Measurements from ENCODE around the gene CFAP251.

DNA sequence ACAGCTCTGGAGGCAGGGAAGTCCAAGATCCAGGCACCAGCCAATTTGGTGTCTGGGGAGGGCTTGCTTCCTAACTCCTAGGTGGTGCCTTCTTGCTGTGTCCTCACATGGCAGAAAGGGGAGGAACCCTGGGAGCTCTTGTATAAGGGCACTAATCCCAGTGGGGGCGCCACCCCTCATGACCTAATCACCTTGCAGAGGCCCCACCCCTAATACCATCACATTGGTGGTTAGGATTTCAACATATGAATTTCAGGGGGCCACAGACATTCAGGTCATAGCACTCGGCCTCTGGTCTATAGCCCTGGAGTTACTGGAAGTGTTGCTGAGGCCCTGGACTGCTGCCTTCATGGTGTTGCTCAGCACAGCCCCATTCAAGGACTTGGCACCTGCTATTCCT lies 15.2 kb upstream of the CFAP251 start:
- TF ChIP-seq EZH2 (IDR thresholded peaks at IDR 0.05; ENCODE audit: borderline replicate concordance, low read depth, low read length, severe bottlenecking) (no peak), POLR2AphosphoS5 (IDR thresholded peaks at IDR 0.05; ENCODE audit: insufficient read depth, low read depth, low read length) (no peak)
- TF ChIP-seq, protein P1, sequence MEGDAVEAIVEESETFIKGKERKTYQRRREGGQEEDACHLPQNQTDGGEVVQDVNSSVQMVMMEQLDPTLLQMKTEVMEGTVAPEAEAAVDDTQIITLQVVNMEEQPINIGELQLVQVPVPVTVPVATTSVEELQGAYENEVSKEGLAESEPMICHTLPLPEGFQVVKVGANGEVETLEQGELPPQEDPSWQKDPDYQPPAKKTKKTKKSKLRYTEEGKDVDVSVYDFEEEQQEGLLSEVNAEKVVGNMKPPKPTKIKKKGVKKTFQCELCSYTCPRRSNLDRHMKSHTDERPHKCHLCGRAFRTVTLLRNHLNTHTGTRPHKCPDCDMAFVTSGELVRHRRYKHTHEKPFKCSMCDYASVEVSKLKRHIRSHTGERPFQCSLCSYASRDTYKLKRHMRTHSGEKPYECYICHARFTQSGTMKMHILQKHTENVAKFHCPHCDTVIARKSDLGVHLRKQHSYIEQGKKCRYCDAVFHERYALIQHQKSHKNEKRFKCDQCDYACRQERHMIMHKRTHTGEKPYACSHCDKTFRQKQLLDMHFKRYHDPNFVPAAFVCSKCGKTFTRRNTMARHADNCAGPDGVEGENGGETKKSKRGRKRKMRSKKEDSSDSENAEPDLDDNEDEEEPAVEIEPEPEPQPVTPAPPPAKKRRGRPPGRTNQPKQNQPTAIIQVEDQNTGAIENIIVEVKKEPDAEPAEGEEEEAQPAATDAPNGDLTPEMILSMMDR (IDR thresholded peaks at IDR 0.05; ENCODE audit: extremely low read depth in 1 of 2, insufficient read depth in 1 of 2, low read depth in 1 of 2, low read length in 2 of 2), result no peak
- TF ChIP-seq, protein P2, sequence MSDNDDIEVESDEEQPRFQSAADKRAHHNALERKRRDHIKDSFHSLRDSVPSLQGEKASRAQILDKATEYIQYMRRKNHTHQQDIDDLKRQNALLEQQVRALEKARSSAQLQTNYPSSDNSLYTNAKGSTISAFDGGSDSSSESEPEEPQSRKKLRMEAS (IDR thresholded peaks at IDR 0.05; ENCODE audit: insufficient read depth, insufficient read length), result no peak
